Measurements from ENCODE around the gene CFAP54. TPM values are rescaled to one million over a fixed set of nuclear protein-coding genes. Genes with fewer than 3 reads are reported as not detected.

The CFAP54 gene
- total and polyA plus RNA-seq, 2 of the 4 experiments (the other 2 are of a cell fraction), result 0.18 to 0.41 TPM

- Histone ChIP-seq H3K4me1 (ENCODE audit: control insufficient read depth, insufficient read depth, low read length) (peaks cover 1% of the 10 kb centered on the region), H3K4me3 (ENCODE audit: insufficient read depth, low read depth, low read length) (no peak overlapping the region), H4K5ac (ENCODE audit: low read depth, low read length) (no peak overlapping the region), H3K9ac (ENCODE audit: low read depth, low read length) (no peak overlapping the region), H2BK5ac (ENCODE audit: low read depth, low read length, poor library complexity, severe bottlenecking) (no peak overlapping the region), H2BK15ac (ENCODE audit: low read depth, low read length) (no peak overlapping the region), H3K9me1 (ENCODE audit: insufficient read depth, low read length) (peaks cover 1% of the 10 kb centered on the region; the same call in 1 of the 2 replicates), H2AFZ (replicated peaks; ENCODE audit: low read length, poor library complexity) (no peak overlapping the region), H3K79me1 (ENCODE audit: low read depth in 1 of 2, low read length in 2 of 2) (no peaks in the 10 kb centered on the region), H3K56ac (ENCODE audit: extremely low read depth, insufficient read depth, low read length) (no peak overlapping the region), H2BK120ac (ENCODE audit: low read depth, low read length) (no peak overlapping the region), H3K36me3 (ENCODE audit: control insufficient read depth, insufficient read depth, low read length) (no peaks in the 10 kb centered on the region), H4K8ac (ENCODE audit: low read depth in 2 of 2, low read length in 2 of 2) (no peak overlapping the region), H3K27ac (ENCODE audit: insufficient read depth, low read length) (no peak overlapping the region), H4K91ac (ENCODE audit: insufficient read depth, low read depth, low read length) (no peak overlapping the region), H3K27me3 (ENCODE audit: control insufficient read depth, insufficient read depth, low read length) (no peaks in the 10 kb centered on the region), H3K9me3 (ENCODE audit: control insufficient read depth, insufficient read depth, low read length) (no peaks in the 10 kb centered on the region), H3K4ac (ENCODE audit: low read depth, low read length) (no peak overlapping the region), H3K18ac (ENCODE audit: low read depth, low read length) (no peak overlapping the region), H4K20me1 (ENCODE audit: insufficient read depth, low read length) (no peaks in the 10 kb centered on the region), H3K23ac (ENCODE audit: low read depth, low read length) (no peak overlapping the region), H3K4me2 (ENCODE audit: low read depth, low read length) (no peak overlapping the region), H3K14ac (replicated peaks; ENCODE audit: low read depth, low read length) (no peak overlapping the region), H2BK20ac (ENCODE audit: low read depth, low read length) (no peak overlapping the region), H2AK5ac (ENCODE audit: low read depth, low read length) (no peak overlapping the region), H2AK9ac (replicated peaks; ENCODE audit: low read depth, low read length, poor library complexity) (no peak overlapping the region)
- no peak for ATAC-seq (ENCODE audit: low read depth)
- no peak for TF ChIP-seq MXI1 (IDR thresholded peaks at IDR 0.05; ENCODE audit: borderline replicate concordance, low read depth, low read length)
- TF ChIP-seq CEBPB (IDR thresholded peaks at IDR 0.05; ENCODE audit: low read depth, low read length), result no peak
- no peak for TF ChIP-seq USF2 (IDR thresholded peaks at IDR 0.05; ENCODE audit: low read depth, low read length)
- TF ChIP-seq MAZ (IDR thresholded peaks at IDR 0.05; ENCODE audit: borderline replicate concordance, low read depth, low read length), result no peak
- no peak for TF ChIP-seq RCOR1 (IDR thresholded peaks at IDR 0.05; ENCODE audit: insufficient replicate concordance, low read length)
- no peak for TF ChIP-seq CTCF (conservative IDR thresholded peaks at IDR 0.05; ENCODE audit: low read depth, low read length)
- no peak for TF ChIP-seq NFE2L2 (IDR thresholded peaks at IDR 0.05; ENCODE audit: low read depth, low read length)
- TF ChIP-seq BHLHE40 (IDR thresholded peaks at IDR 0.05; ENCODE audit: low read depth, low read length), result no peak
- ChIA-PET POLR2A (ENCODE audit: unreplicated experiment) (no interaction called here), CTCF (no interaction called here)
- intact Hi-C loops (cut with micrococcal nuclease) (loop anchor here (10.0 kb wide), 1 partner anchor 201 kb away; no protein-coding TSS in a partner anchor), dilution Hi-C loops (cut with HindIII; ENCODE audit: low sequenced_read_pairs, unreplicated experiment) (no loop called here), in situ Hi-C loops (cut with MboI; ENCODE audit: low sequenced_read_pairs) (no loop called here)
- whole genome bisulfite sequencing, 2 experiments (ENCODE audit: extremely low coverage in 2 of 2, insufficient read length in 1 of 2), result no CpG with 5 or more reads among the region's 2 CpGs
- no peak for DNase-seq
- no TSS peak for BruUV-seq (replicated peaks)
Measured at GRCh38 chr12:96495841-96496545, 6.6 kb downstream of the CFAP54 start.

All from IMR-90 (cell line).